ENCODE measurements around the gene PLA2G2E.
"Not testable (repeated sequence)": the region's sequence is repeated elsewhere in the genome, so short reads cannot be mapped to it uniquely, and the experiment has no call there.

PLA2G2E gene

DNA sequence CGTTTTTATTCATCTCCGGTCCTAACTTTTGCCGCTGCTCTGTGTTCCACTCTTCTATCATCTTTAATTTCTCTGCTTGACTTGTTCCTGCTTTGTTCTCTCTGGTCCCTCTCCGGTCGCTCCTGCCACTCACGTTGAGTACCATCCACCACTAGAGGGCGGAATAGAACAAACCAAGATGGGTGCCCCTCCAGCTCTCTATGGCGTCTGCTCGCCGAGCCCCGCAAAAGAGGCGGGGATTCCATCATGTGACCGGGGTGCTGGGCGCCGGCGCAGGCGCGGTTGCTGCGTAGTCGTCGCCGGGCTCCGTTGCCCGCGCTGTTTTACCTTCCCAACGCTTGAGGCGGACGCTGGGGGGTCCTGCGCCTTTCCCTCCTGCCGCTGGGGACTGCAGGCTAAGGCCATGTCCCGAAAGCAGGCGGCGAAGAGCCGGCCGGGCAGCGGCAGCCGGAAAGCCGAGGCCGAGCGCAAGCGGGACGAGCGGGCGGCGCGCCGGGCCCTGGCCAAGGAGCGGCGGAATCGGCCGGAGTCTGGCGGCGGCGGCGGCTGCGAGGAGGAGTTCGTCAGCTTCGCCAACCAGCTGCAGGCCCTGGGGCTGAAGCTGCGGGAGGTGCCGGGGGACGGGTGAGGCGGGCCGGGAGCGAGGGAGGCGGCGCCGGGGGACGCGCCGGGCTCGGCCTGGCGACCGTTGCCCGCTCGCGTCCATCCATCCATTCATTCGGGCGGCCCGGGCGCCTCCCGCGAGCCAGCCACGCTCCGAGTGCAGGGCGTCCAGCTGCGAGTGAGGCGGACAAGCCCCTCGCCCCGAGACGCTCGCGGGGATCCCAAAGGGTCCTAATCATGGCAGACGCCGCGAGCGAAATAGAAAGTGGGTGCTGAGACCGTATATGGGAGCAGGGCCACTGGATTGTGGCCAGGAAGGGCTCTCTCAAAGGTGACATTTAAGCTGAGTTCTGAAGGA, 41.0 kb downstream of the PLA2G2E start, which contains the start of gene OTUD3:
Gene OTUD3 (plus strand): TSS at position 285 of the 961 bp plus-strand sequence. CDS start 119 bp downstream, at position 404.
- DNase-seq (ENCODE audit: low read depth) = peak; percentile 92

DNA sequence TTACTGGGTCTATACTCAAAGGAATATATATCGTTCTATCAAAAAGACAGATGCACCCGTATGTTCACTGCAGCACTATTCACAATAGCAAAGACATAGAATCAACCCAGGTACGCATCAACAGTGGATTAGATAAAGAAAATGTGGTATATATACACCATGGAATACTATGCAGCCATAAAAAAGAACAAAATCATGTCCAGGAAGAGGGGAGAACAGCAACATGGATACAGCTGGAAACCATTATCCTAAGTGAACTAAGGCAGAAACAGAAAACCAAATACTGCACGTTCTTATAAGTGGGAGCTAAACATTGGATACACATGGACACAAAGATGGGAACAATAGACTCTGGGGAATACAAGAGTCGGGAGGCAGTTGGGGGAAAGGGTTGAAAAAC, 42.6 kb downstream of the PLA2G2E start:
- not testable (repeated sequence) for DNase-seq (ENCODE audit: low read depth)

DNA sequence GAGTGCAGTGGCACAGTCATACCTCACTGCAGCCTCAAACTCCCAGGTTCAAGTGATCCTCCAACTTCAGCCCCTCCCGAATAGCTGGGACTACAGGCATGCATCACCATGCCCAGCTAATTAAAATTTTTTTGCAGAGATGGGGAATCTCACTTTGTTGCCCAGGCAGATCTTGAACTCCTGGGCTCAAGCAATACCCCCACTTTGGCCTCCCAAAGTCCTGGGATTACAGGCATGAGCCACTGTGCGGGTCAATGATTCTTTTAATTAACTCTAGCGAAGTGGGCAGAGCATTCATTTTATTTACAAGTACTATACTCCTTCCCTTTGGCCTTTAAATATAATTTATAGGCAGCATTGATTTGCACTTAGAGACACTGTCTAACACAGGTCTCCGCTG, 43.8 kb downstream of the PLA2G2E start:
- no peak for DNase-seq (ENCODE audit: low read depth)

DNA sequence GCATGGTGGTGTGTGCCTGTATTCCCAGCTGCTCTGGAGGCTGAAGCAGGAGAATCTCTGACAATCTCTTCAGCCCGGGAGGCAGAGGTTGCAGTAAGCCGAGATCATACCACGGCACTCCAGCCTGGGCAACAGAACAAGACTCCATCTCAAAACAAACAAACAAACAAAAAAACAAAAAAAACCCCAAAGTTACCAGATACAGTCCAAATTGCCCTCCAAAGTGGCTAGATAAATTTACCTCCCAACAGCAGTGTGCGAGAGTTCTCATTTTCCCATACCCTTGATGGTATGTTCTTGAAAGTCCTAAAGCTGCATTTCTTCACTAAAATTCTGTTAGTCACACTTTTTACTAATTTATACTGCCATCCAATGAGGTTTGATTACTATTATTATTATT, 44.2 kb downstream of the PLA2G2E start:
- DNase-seq (ENCODE audit: low read depth) = no peak

DNA sequence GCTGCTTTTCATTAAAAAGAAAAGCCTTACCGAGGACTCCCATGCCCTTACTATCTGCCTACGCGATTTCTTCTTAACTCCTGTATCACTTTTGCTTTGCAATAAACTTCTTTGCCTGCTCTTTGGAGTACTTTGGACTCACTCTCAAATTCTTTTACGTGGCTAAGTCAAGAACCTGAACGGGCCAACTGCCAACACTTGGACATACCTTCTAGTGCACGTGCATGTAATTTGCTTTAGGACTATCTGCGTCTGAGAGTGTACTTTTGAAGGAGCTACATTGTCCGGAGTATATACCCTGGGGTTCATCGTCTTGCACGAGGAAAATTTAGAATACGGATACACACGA, 44.8 kb downstream of the PLA2G2E start:
- DNase-seq (ENCODE audit: low read depth) = no peak

DNA sequence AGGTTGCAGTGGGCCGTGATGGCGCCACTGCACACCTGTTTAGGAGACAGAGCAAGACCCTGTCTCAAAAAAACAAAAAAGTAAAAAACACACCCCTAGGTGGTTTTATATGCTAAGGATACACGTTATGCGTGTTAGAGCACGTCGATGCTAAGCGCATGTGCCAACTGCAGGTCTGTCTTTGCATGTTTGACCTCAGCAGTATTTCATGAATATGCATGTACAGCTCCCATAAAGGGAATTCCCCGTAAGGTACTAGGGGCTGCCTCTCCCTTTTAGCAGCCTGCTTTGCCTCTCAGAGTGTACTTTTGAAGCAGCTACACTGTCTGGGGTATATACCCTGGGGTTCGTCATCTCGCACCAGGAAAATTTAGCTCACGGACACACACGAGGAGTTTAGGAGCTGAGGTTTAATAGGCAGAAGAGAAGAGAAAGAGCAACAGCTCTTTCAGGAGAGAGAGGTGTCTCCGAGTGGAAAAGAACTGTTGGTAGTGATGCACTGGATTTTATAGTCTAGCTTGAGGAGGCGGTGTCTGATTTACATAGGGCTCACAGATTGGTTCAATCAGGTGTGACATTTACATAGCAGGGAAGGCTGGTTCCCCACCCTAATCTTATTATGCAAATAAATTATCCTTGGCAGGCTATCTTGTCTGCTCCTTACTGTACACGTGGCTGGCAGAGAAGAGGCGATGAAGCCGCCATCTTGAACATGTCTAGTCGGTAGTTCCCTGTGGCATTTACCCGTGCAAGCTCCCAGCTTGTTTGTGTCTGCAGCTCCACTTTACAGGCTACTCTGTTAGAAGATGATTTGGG, 45.4 kb downstream of the PLA2G2E start:
- no peak for DNase-seq (ENCODE audit: low read depth)

DNA sequence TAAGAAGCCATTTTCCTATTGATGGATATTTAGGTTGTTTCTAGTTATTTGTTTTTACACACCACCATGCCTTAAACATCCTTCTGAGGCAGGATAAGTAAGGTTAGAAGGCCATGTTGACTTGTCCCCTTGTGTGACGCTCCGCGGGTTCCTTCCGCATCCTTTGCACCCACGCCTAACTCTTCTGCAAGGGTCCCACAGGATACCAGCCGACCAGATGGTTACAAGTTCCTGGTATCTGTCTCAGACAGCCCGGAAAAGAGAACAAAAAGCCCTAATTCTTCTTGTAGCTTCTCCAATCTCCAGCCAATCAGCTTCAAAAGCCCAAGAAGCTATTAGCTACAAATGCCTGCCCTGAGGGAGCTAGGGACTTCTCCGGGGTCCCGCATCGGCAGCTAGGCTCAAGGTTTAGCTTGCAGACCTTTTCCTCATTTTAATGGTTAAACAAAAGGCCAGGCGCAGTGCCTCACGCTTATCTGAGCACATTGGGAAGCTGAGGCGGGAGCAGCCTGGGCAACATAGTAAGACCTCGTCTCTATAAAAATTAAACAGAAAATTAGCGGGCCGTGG, 46.2 kb downstream of the PLA2G2E start:
- DNase-seq (ENCODE audit: low read depth) = no peak

DNA sequence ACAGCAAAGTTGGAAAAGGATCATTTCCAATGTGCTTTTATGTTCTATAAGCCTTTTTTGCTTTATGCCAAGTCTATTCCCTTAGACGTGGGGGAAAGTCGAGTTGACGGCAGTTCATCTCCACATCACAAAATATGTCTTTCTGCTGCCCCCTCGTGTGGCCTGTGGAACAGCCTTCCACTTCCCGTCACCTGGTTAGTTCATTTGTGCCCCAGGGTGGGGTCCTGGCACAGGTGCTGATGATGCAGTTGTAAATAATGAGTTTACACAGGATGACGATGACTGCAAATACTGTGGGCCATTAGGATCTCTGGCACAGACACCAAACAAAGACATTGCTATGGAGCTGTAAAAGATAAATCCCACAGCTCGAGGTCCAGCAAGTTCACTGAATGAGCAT, 51.2 kb downstream of the PLA2G2E start:
- no peak for DNase-seq (ENCODE audit: low read depth)
